ENCODE measurements around the gene OPN4. TPM values are rescaled to one million over a fixed set of nuclear protein-coding genes. Genes with fewer than 3 reads are reported as not detected.

Gene OPN4
- total RNA-seq, 4 donors from 2014 or later, result 1.5 TPM; not detected in 3

GRCh38 chr10:86648704-86649427, 5.5 kb upstream of the OPN4 start:
- peak; percentile 65 for DNase-seq
- H3K27me3 ChIP-seq, result no peaks in the 10 kb centered on the region
- intact Hi-C loops (cut with DNase I; ENCODE audit: low total_unique reads) (no loop called here), in situ Hi-C loops (cut with MboI; ENCODE audit: low pct_ligation_motif_present in 1 of 4, low pct_unique_long_range_greater_than_20kb in 1 of 4, low sequenced_read_pairs in 3 of 4) (no loop called here)
- peak overlapping the region in 1 of 4 donors; percentile 12 for H3K27ac ChIP-seq
- TF ChIP-seq POLR2A (IDR thresholded peaks at IDR 0.05), result no peak
- no peak for TF ChIP-seq EP300 (IDR thresholded peaks at IDR 0.05; ENCODE audit: low read depth)
- TF ChIP-seq POLR2AphosphoS5 (IDR thresholded peaks at IDR 0.05), result no peak
- no peak for TF ChIP-seq CTCF (IDR thresholded peaks at IDR 0.05)
- peaks cover 7 to 16% (median 11%) of the 10 kb centered on the region in 4 donors for H3K4me1 ChIP-seq
- H3K4me3 ChIP-seq, result no peak overlapping the region
- no peaks in the 10 kb centered on the region for H3K9me3 ChIP-seq
- no peaks in the 10 kb centered on the region for H3K36me3 ChIP-seq
- WGBS, 2 donors (ENCODE audit: low coverage in 1 of 2), result 0 to 43% methylated on average over 1 to 9 of the region's 9 CpGs

- Histone ChIP-seq H3K4me1 (peaks cover 7 to 15% (median 11%) of the 10 kb centered on the region in 4 donors), H3K4me3 (no peak overlapping the region), H3K9me3 (no peaks in the 10 kb centered on the region), H3K36me3 (no peaks in the 10 kb centered on the region), H3K27ac (no peak overlapping the region), H3K27me3 (no peaks in the 10 kb centered on the region)
- no peak for TF ChIP-seq CTCF (IDR thresholded peaks at IDR 0.05)
- no peak for TF ChIP-seq EP300 (IDR thresholded peaks at IDR 0.05; ENCODE audit: low read depth)
- TF ChIP-seq POLR2A (IDR thresholded peaks at IDR 0.05), result no peak
- no peak for TF ChIP-seq POLR2AphosphoS5 (IDR thresholded peaks at IDR 0.05)
- DNase-seq, result no peak
- in situ Hi-C loops (cut with MboI; ENCODE audit: low pct_ligation_motif_present in 1 of 4, low pct_unique_long_range_greater_than_20kb in 1 of 4, low sequenced_read_pairs in 3 of 4) (no loop called here), intact Hi-C loops (cut with DNase I; ENCODE audit: low total_unique reads) (no loop called here)
- WGBS, 2 donors (ENCODE audit: low coverage in 1 of 2), result 75% methylated on average over 17 of the region's 17 CpGs; no CpG with 5 or more reads in 1 of the 2 donors
These were observed 4.7 kb upstream of the OPN4 start for GRCh38 chr10:86649471-86650150.

- Histone ChIP-seq H3K27ac (no peak overlapping the region), H3K4me1 (peaks cover 7 to 15% (median 11%) of the 10 kb centered on the region in 4 donors), H3K9me3 (no peaks in the 10 kb centered on the region), H3K36me3 (no peaks in the 10 kb centered on the region), H3K4me3 (no peak overlapping the region), H3K27me3 (no peaks in the 10 kb centered on the region)
- intact Hi-C loops (cut with DNase I; ENCODE audit: low total_unique reads) (no loop called here), in situ Hi-C loops (cut with MboI; ENCODE audit: low pct_ligation_motif_present in 1 of 4, low pct_unique_long_range_greater_than_20kb in 1 of 4, low sequenced_read_pairs in 3 of 4) (no loop called here)
- DNase-seq, result no peak
- WGBS, 2 donors (ENCODE audit: low coverage in 1 of 2), result 91% methylated on average over 8 of the region's 8 CpGs; no CpG with 5 or more reads in 1 of the 2 donors
- no peak for TF ChIP-seq EP300 (IDR thresholded peaks at IDR 0.05; ENCODE audit: low read depth)
- no peak for TF ChIP-seq POLR2A (IDR thresholded peaks at IDR 0.05)
These were observed 4.2 kb upstream of the OPN4 start for GRCh38 chr10:86650151-86650550.

GRCh38 chr10:86651021-86651471, 3.3 kb upstream of the OPN4 start:
- 89% methylated on average over 7 of the region's 8 CpGs; no CpG with 5 or more reads in 1 of the 2 donors for WGBS, 2 donors (ENCODE audit: low coverage in 1 of 2)
- Histone ChIP-seq H3K4me1 (peaks cover 7 to 15% (median 11%) of the 10 kb centered on the region in 4 donors), H3K36me3 (no peaks in the 10 kb centered on the region), H3K27ac (no peak overlapping the region), H3K27me3 (no peaks in the 10 kb centered on the region), H3K9me3 (no peaks in the 10 kb centered on the region), H3K4me3 (no peak overlapping the region)
- intact Hi-C loops (cut with DNase I; ENCODE audit: low total_unique reads), result no loop called here
- in situ Hi-C loops (cut with MboI; ENCODE audit: low pct_ligation_motif_present in 1 of 4, low pct_unique_long_range_greater_than_20kb in 1 of 4, low sequenced_read_pairs in 3 of 4), result no loop called here
- TF ChIP-seq POLR2A (IDR thresholded peaks at IDR 0.05) (no peak), CTCF (IDR thresholded peaks at IDR 0.05) (no peak), POLR2AphosphoS5 (IDR thresholded peaks at IDR 0.05) (no peak), EP300 (IDR thresholded peaks at IDR 0.05; ENCODE audit: low read depth) (no peak)
- DNase-seq, result no peak

Measured in transverse colon (tissue), 4 donors.